Measurements from ENCODE around the gene C15orf39.

C15orf39 gene

DNA sequence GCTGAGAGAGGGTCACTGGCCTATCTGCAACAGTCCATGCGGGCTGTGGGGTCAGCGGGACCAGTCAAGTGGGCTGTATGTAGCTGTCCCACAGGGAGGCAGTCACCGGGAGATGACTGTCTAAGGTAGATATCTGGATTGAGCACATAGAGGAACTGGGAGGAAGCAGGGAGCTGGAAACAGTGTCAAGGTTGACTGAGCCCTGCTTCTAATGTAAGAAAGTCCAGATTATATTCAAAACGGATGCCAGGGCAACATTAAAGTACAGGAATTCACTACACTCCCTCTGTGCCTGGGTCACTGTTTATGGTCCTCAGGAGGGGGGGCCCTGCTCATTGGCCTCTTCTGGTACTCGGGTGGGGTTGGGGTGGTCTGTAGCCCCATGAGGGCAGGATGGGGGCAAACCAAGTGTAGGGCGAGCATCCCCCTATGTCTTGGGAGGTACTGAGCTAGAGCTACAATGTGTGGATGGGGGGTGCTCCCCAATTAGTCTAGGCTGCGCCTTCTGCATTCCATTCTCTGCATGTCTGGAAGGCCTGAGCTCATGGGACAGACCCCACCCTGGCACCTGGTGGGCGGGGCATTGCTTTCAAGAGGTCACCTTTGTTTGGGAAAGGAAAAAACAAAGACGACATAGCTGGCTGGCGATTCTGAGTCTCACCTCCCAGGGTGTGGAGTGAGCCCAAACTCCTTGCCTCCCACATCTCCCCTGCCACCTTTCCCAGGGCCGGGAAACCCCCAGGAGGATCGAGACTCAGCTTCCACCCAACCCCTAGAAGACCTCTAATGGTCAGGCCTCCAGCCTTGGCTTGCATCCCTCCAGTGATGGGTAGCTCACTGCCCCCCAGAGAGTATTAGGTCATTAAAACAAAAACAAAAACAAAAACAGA, 45.1 kb upstream of the C15orf39 start:
- TF ChIP-seq CTCF (IDR thresholded peaks at IDR 0.05; ENCODE audit: control extremely low read depth, extremely low read depth, low read depth, missing control alignments) = no peak
- ChIA-PET CTCF (interaction anchor here (0.7 to 1.2 kb wide), 4 partner anchors 10 to 115 kb away, joined by 3 to 5 read pairs (median 4); no protein-coding TSS in a partner anchor), POLR2A (no interaction called here)
- DNase-seq (ENCODE audit: extremely low spot score) = no peak

GRCh38 chr15:75158402-75158801, 43.3 kb upstream of the C15orf39 start:
- TF ChIP-seq CTCF (IDR thresholded peaks at IDR 0.05; ENCODE audit: control extremely low read depth, extremely low read depth, low read depth, missing control alignments) = no peak
- ChIA-PET CTCF (no interaction called here), POLR2A (no interaction called here)
- DNase-seq (ENCODE audit: extremely low spot score) = no peak

DNA sequence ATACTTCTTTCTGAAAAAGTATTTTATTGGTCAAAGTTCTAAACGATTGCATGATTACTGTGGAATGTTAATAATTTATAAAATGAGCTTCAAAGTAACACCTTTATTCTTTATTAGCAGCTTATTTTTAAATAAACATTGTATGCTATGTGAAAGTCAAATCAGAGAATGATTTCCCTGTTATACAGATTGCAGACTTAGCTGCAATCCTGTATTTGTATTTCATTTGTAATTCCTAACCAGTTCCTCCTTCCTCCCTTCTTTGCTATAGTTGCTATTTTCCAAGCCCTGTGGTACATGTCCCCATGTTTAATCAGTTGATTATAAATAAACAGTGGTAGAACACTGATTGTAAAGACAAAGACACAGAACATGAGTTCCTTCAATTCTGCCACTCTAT, 42.4 kb upstream of the C15orf39 start:
- no peak for DNase-seq (ENCODE audit: extremely low spot score)
- POLR2A ChIA-PET = no interaction called here
- CTCF ChIA-PET = interaction anchor here (1.0 kb wide), 2 partner anchors 45 to 130 kb away, joined by 3 read pairs; no protein-coding TSS in a partner anchor
- TF ChIP-seq CTCF (IDR thresholded peaks at IDR 0.05; ENCODE audit: control extremely low read depth, extremely low read depth, low read depth, missing control alignments) = no peak

GRCh38 chr15:75161106-75161916, 40.4 kb upstream of the C15orf39 start:
- POLR2A ChIA-PET = no interaction called here
- TF ChIP-seq CTCF (IDR thresholded peaks at IDR 0.05; ENCODE audit: control extremely low read depth, extremely low read depth, low read depth, missing control alignments) = no peak
- no peak for DNase-seq (ENCODE audit: extremely low spot score)
- CTCF ChIA-PET = interaction anchor here (0.8 to 1.3 kb wide), 2 partner anchors 9 to 118 kb away, joined by 3 to 4 read pairs; no protein-coding TSS in a partner anchor

- no peak for TF ChIP-seq CTCF (IDR thresholded peaks at IDR 0.05; ENCODE audit: control extremely low read depth, extremely low read depth, low read depth, missing control alignments)
- DNase-seq (ENCODE audit: extremely low spot score) = no peak
- CTCF ChIA-PET = interaction anchor here (1.3 kb wide), 1 partner anchor 119 kb away, joined by 4 read pairs; no protein-coding TSS in a partner anchor
- POLR2A ChIA-PET = no interaction called here
Measured at GRCh38 chr15:75161917-75162414, 39.7 kb upstream of the C15orf39 start.

GRCh38 chr15:75163150-75163564, 38.5 kb upstream of the C15orf39 start:
- POLR2A ChIA-PET = no interaction called here
- no peak for DNase-seq (ENCODE audit: extremely low spot score)
- TF ChIP-seq CTCF (IDR thresholded peaks at IDR 0.05; ENCODE audit: control extremely low read depth, extremely low read depth, low read depth, missing control alignments) = no peak
- CTCF ChIA-PET = interaction anchor here (1.3 kb wide), 1 partner anchor 120 kb away, joined by 4 read pairs; no protein-coding TSS in a partner anchor

All from GM10248 (cell line).